GM19372 (cell line): Measurements from ENCODE around the gene CRIM1.

Experiments used
- ATAC-seq: cut with Tn5 transposase; IDR thresholded peaks from one replicate; pipeline ENCODE4 v1.9.1; 2021; ENCODE audit warnings: mild to moderate bottlenecking, low read depth, moderate library complexity; ENCODE audit not compliant: unreplicated experiment

CRIM1 gene

DNA sequence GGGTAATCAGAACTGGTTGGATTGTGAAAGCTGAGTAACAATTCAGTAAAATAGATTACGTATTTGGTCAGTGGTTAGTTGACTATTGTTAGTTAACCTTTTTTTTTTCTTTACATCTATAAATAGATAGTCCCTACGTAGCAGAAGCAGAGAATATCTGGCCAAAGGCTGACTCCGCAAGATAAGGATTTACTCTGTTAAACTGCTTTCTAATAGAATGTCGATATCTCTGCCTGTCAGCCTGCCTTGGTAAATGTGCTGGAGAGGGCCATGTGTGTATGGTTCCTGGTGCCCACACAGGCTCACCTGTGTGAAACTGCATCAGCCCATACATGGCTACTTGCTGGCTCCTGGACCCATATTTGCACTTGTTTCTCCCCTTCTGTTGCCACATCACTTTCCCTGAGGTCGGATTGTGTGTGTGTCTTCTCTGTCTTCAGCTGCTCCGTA, 94.4 kb downstream of the CRIM1 start:
- ATAC-seq: no peak

DNA sequence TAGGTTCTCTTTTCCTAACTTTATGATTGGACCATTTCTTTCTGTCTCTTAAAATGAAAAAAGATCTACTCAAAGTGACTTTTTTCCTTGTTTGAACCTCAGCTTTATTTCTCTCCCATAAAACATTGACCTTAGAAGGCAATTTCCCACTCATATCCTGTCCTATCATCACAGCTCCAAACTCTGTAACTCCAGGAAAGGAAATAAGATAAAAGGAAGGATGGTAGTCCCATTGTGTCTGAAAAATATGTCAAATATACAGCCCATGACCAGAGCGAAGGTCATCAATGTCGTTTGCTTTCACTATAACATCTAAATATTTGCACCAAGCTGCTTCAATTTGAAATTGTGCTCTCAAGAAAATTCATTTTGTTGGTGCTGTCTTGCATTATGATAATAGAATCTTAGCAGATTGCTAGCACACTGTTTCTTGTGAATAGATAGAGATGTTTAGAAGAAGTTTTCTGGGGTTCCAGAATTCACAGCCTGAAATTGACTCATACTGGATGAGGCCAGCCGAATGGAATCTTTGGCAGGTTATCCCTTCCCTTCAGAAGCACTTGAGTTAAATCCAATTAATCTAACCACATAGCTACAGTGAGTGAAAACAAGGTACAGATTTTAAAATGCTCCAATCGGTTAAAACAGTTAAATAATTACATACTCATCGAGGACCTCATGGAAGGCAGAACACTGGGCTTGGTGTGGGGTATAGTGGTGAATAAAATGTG, 95.1 kb downstream of the CRIM1 start:
- ATAC-seq: no peak

DNA sequence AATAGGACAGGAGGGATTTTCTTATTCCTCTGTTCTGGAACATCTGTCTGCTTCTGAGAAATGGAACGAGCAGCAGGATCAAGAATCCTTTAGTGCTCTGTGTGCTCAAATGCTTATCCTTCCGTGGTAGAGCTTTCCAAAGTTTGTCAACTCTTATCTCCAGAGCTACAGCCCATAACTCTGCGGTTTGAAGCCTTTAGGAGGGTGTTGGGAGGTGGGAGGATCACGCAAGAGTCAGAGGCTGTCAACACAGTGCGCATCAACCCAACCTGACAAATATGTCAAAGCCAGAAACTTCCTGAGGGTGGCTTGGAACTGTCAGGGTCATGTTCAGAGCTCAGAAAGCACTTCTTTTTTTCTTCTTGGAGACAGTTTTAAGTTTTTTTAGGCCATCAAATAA, 95.9 kb downstream of the CRIM1 start:
- ATAC-seq: no peak

DNA sequence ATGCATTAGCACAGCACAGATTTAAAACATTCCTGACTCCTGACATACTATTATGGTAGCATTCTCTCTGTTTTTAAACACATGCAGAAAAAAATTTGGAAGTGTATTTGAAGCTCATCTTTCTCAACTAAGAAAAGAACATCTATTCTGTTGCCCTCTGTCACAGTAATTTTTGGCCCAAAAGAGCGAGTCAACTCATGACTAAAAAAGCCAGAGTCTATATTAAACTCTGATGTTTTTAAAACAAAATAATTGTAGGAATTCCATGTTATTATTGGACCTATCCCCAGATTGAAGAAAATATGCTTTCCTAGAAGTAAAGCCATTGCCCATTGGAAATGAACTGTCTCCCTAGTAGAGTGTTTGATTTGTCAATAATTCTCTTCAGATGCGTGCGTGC, 96.7 kb downstream of the CRIM1 start:
- no peak for ATAC-seq

DNA sequence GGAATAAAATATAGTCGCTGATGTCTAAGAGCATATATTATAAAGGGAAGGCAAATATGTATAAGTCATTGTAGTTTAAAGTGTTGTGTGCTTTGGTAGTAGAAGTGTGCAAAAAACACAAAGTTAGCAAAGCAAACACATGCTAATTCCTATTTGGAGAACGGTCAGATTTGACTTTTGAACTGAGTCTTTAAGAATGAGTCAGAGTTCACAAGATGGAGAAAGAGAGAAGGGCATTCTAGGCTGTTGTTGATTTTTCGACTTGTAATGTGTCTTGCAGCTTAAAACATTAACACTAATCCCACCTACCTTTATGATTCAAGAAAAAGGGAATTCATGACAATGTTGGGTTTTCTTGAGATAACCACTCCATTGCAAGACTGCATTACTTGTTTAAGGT, 98.1 kb downstream of the CRIM1 start:
- no peak for ATAC-seq

DNA sequence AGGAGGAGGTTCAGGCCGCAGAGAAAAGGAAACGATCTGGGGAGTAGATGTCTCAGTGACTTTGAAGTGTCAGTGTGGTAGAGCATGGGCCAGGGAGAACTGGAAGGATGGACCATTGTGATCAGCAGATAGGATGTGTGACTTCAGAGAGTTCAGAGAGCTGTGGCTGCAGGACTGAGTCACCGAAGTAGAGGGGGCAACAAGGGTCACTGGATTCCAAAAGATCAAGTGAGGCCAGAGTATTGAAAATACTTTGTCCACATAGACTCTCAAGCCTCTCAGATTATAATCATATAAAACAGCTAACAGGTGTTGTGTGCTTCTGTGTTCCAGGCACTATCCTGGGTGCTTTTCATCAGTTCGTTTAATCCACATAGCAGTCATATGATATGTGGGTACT, 99.4 kb downstream of the CRIM1 start:
- no peak for ATAC-seq

DNA sequence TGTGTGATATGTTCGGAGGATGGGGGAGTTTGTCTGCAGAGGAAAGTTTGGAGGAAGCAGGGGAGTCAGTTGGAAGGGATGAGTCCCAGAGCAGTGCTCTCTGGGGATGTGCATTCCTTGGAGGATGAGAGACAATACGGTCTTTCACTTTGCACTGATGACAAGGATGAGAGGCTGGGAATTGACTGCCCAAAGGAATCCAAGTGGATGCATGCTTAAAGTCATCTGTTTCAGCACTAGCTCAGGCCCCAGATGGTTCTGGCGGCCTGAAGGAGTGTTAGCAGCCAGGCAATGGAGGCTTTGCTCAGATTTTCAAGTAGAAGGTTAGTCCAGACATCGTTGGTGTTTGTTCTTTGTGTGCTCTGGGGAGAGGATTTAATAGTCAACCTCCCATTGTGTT, 100.2 kb downstream of the CRIM1 start:
- ATAC-seq: no peak

DNA sequence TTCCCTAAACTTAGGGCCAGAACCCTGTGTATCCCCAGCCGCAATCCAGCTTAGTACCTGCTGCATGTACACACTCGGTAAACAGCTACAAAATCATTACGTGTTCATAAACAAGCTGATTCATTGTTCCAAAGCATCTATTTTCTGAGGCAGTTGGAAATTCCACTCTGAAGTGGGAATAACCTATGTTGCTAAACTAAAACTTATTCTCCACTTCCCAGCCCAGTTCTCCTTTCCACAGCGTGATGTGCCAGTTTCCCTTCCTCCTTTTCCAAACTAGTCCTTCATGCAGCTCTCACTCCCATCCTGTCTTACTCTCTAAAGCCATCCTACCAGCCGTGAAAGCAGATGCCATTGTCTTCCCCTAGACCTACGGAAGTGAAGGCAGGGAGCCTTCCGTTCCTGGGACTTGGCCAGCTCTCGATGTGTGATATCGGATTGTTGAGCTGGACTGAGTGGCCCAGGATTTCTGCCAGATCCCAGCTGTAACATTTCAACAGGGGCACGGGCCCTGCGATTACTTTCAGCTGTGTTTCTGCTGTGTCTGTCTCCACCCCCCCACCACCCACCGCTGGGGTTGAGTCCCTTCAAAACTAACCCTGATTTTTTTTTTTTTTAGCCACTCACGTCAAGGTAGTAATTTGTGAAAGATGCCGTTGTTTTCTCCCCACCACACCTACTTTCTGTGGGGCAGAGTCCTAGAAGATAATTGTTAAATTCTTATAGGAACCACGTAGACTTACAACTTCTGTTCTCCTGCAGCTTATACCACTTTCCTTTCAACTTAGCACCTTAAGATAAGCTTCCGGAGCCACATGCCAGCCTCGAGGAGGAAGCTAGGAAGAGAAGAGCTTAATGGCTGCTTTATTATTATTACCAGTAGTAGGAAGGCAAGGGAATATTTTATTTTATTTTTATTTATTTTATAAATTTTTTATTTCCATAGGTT, 100.9 kb downstream of the CRIM1 start:
- no peak for ATAC-seq

DNA sequence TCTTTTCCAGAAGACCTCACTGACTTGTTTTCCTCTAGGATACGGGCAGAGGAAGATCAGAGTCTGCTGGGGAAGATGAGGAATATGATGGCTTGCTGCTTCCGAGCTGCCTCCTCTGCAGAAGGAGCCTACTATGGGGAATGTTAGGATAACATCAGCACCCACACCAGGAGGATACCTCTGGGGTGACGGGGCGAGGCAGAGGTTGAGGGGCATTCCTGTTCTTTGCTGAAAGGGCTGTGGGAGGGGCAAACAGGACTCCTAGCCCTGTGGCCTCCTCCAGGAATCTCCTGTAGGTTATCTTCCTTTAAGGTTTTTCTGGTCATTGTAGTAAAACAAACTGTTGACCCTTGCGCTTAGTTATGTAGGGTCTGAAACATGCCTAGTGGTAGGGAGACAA, 102.5 kb downstream of the CRIM1 start:
- ATAC-seq: no peak

DNA sequence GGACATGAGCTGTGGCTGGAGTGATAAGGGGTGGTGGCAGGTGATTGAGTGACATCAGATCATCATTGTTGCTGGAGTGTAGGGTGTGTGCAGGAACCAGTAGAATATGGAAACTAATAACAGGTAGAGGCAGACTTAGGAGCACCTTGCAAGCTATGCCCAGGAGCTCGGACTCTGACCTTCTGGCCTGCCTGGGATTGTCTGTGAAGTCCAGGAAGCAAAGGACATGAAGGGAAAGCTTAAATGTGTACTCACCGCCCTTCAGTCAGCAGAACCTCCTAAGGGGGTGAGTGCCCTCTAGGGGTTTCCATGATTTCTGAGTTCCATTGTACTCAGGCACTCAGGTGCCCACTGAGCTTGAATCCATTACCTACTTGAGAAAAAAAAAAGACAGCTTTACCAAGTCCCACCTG, 104.2 kb downstream of the CRIM1 start:
- no peak for ATAC-seq

DNA sequence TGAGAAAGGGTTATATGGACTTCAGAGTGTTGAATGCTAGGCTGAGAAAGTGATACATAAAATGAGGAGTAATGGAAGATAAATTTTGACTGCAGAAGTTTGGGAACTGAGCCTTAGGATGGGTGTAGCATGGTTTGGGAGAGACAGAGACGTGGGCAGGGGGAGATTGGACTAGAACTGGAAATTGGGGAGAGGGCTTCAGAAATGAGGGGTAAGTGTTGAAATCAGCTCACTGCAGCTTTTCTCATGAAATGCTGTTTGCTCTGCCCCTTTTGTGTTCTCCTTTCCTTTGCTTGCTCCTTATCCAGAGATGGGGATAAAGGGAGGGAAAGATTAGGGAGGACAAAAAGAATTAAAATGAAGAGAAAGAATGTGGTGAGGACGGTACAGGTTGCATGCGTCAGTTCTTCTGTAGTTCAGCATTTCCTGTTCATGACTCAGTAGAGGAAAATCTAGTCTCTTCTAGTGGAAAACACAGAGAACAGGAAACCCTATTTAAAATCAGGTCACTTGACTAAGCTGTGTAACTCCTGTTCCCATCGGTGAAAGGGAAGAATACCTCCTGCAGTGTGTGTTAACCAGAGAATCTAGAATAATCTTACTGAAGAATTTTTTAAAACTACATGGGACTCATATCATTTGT, 105.6 kb downstream of the CRIM1 start:
- ATAC-seq: peak; percentile 61

DNA sequence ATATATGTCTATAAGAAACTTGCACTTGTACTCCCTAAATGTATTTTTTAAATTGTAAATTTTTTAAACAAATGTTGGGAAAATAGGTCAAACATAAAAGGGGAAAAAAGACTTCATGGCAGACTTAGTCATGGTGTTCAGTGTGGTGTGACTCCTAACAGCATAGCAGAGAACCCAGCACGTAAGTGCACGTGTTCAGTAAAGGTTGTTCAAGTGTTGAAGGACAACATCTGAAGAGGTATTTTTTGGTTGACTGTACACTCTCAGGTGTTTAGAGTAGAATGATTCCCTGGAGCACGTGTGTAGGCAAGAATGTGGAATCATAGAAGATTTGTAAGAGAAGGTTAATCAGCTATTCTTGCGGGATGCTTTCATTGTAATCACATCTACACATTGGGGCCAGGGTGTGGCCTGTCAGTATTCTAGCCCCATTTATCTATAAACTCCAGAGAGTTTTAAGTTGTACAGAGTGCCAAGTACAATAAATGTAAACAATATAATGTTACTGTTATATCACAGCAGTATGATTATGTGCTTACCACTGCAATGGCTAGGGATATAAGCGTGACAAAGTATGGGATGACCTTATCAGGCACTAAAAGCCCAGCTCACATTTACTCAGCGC, 106.8 kb downstream of the CRIM1 start:
- no peak for ATAC-seq

DNA sequence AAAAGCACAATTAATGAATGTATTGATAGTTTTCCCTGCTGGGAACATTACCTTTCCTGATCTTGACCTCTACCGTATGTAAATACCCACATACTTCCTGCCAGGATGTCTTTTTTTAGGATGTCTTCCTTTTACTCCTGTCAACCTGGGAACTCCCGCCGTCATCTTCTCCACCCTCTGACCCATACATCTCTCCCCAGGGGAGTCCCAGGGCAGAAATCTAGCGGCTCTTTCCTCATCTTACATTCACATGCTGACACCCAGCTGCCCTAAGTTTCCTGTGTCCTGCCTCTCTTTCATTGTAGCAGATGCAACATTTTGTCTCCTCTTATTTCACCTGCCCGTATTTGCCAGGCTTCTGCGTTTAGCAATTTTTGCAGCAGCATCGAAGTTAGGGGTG, 107.8 kb downstream of the CRIM1 start:
- no peak for ATAC-seq

DNA sequence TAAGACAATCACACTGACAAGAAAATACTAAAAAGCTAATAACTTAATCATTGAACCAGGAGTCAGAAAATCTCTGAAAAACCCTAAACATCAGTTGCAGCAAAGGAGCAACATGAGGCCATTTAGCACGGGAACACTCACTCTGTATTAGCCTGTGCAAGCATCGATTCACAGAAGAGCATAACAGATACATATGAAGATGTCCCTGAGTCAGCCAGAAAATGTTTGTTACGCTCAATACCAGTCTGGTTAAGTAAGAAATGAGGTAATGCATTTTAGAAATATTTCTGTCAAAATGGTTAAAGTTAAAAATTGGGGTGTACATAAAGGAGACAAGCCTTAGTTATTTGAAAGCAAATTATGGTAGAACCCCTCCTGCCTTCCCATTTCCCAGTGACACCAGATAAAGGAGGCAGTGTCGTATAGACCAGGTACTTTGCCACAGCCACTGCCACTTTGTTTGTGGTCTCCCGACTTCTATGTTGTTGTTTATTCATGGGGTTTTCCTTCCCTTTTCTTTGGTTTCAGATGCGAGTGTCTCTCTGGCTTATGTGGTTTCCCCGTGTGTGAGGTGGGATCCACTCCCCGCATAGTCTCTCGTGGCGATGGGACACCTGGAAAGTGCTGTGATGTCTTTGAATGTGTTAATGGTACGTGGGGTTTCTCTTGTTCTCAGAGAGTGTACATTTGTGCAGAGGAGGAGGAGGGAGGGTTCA, 108.6 kb downstream of the CRIM1 start:
- no peak for ATAC-seq

DNA sequence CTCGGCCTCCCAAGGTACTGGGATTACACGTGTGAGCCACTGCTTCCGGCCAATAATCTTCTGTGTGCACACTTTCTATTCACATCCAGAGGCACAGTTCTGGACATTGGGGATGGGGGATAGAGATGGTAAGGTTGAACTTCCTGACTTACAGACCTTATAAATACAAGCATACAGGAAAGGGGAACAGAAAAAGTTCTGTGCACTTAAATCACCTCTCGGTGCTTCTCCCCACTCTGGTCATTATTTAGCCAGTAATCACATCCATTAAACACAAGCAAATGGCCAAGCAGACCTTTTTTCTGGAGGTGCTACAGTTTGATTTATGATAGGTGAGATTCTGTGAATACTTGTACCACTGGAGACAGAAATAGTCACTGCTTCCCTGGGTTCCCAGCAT, 110.6 kb downstream of the CRIM1 start:
- no peak for ATAC-seq

DNA sequence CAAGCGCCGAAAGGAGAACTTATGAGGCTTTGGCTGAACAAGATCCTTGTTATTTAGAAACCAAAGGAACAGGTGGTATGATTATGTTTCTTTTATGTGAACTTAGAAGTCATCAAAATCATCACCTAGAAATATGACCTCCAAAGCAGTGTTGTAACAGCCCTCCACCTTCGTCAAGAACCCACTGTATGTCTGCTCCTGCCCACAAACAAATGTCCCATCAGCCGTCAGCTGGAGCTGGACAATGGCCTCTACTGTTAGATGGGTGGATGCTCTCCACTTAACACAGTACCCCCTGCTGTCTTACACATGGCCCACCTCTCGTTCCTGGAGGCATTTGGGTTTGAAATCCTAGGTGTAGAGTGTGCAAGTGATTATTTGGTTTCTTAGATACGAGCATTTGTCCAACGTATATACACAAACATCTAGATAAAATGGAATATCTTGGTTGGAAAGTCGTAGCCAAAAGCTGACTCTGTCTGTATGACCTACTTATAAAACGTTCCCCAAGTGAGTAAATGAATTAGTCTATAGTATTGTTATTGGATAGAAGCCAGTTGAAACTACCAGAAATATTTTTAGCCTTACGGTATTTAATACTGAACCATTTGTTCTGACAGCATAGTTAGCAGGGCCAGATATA, 113.0 kb downstream of the CRIM1 start:
- no peak for ATAC-seq

DNA sequence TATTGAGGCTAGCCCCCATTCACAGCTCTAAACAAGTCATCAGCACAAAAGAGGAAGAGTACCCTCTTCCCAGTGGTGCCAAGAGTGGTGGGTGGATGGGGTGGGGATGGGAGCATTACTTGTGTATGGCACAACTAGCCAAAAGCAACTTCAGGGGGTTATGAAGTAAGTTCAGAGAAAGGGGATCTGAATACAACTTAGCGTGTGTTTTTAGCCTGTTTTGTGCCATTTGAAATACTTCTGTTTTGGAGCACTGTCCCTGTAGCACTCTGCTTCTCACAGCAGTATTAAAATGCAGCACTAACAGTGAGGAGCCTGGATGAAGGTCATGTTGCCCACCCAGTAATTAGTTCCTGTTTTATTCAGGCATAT, 113.5 kb downstream of the CRIM1 start:
- no peak for ATAC-seq

DNA sequence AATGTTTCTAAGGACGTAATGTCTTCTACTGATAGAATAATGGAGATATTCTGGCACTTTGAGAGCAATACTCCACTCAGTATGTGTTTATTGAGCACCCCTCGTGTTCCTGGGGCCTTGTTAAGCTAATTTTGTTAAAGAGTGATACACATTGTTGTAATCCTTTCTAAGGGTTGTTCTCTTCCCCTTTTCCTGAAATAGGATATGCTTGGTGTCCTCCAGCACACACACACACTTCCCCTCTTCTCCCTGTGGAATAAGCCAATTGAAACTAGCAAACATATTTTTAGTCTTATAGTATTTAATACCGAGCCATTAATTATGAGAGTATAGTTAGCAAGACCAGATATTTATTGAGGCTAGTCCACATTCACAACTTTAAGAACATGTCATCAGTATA, 114.1 kb downstream of the CRIM1 start:
- no peak for ATAC-seq

DNA sequence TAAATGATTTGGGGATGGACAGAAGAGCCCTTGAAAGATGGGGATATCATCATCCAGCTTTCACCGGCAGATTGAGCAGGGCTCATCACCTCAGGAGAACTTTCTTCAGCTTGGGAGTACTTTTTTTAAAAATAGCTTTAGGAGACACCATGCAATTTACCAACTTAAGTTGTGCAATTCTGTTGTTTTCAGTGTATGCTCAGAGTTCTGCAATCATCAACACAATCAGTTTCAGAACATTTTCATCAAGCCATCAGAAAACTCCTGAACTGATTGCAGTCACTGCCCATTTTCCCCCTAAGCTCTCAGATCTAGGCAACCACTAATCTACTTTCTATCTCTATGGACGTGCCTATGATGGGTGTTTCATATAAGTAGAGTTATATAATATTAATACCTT, 117.7 kb downstream of the CRIM1 start:
- no peak for ATAC-seq

DNA sequence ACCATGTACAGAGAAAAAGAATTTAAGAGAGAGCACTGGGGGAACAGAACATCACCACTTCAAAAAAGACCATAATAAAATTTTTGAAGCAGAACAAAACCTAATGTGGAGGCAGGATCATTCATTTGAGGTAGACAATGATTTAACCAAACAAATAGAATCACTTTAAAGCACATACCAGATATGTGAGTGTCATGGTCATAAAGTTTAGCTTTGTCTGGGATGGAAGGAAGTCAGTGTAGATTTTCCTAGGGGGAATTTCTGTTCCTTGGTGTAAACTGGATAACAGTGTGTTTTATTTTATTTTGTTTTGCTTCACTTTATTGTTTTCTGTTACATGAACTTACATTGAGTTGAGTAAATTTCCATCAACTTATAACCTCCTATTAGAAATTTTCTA, 120.8 kb downstream of the CRIM1 start:
- no peak for ATAC-seq
